ENCODE results near the gene CLIP4. TPM values are rescaled to one million over a fixed set of nuclear protein-coding genes. Genes with fewer than 3 reads are reported as not detected.
A peak's percentile ranks its signal among the peaks of the same experiment; 100 is the strongest.

The CLIP4 gene
- total and polyA plus RNA-seq, 2 of the 4 experiments (the other 2 are of a cell fraction): 29.7 to 66.3 TPM

DNA sequence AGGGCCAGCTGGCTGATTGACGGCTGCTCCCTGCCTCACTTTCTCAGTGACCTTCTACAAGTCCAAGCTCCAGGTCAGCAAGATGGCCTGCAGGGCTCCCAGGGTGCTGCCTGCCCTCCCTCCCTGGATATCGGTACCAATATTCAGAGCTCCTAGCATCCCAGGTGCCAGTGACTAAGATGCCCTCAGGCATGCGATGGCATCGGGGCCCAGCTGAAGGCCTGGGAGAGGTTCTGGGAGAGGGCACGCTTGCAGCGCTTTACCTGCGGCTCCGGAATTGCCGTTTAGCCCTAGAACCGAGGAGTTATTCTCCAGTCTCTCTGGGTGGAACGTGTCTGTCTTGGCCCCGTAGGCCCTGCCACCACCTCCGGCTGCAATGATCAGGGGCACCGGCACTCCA is 116.8 kb downstream of the CLIP4 start:
- Histone ChIP-seq H3K27ac (ENCODE audit: insufficient read depth, low read length) (no peak overlapping the region), H3K9me3 (ENCODE audit: control insufficient read depth, insufficient read depth, low read length) (no peaks in the 10 kb centered on the region), H3K4me3 (ENCODE audit: insufficient read depth, low read depth, low read length) (no peak overlapping the region), H3K18ac (ENCODE audit: low read depth, low read length) (no peak overlapping the region), H3K14ac (replicated peaks; ENCODE audit: low read depth, low read length) (no peak overlapping the region), H2BK20ac (ENCODE audit: low read depth, low read length) (no peak overlapping the region), H3K79me1 (ENCODE audit: low read depth in 1 of 2, low read length in 2 of 2) (no peaks in the 10 kb centered on the region), H2AFZ (replicated peaks; ENCODE audit: low read length, poor library complexity) (peak overlapping the region; percentile 33), H3K23ac (ENCODE audit: low read depth, low read length) (no peak overlapping the region), H2AK5ac (ENCODE audit: low read depth, low read length) (no peak overlapping the region), H4K5ac (ENCODE audit: low read depth, low read length) (no peak overlapping the region), H4K91ac (ENCODE audit: insufficient read depth, low read depth, low read length) (no peak overlapping the region), H2BK5ac (ENCODE audit: low read depth, low read length, poor library complexity, severe bottlenecking) (no peak overlapping the region), H3K4me1 (ENCODE audit: control insufficient read depth, insufficient read depth, low read length) (0 out of 2 replicates have a peak, but pooled peaks cover 2% of the 10 kb centered on the region), H2BK15ac (ENCODE audit: low read depth, low read length) (no peak overlapping the region), H3K4ac (ENCODE audit: low read depth, low read length) (no peak overlapping the region), H2AK9ac (replicated peaks; ENCODE audit: low read depth, low read length, poor library complexity) (no peak overlapping the region), H3K27me3 (ENCODE audit: control insufficient read depth, insufficient read depth, low read length) (peaks cover 62% of the 10 kb centered on the region), H3K9ac (ENCODE audit: low read depth, low read length) (no peak overlapping the region), H3K4me2 (ENCODE audit: low read depth, low read length) (no peak overlapping the region), H3K9me1 (ENCODE audit: insufficient read depth, low read length) (no peaks in the 10 kb centered on the region), H4K20me1 (ENCODE audit: insufficient read depth, low read length) (no peaks in the 10 kb centered on the region), H3K56ac (ENCODE audit: extremely low read depth, insufficient read depth, low read length) (no peak overlapping the region), H4K8ac (ENCODE audit: low read depth in 2 of 2, low read length in 2 of 2) (no peak overlapping the region), H3K36me3 (ENCODE audit: control insufficient read depth, insufficient read depth, low read length) (no peaks in the 10 kb centered on the region), H2BK120ac (ENCODE audit: low read depth, low read length) (no peak overlapping the region)
- TF ChIP-seq RAD21 (IDR thresholded peaks at IDR 0.05; ENCODE audit: low read length): no peak
- TF ChIP-seq RFX5 (IDR thresholded peaks at IDR 0.05; ENCODE audit: low read depth, low read length): no peak
- no peak for TF ChIP-seq CEBPB (IDR thresholded peaks at IDR 0.05; ENCODE audit: low read depth, low read length)
- TF ChIP-seq ELK1 (IDR thresholded peaks at IDR 0.05; ENCODE audit: borderline replicate concordance, low read depth, low read length): no peak
- TF ChIP-seq MAFK (IDR thresholded peaks at IDR 0.05; ENCODE audit: low read depth, low read length): no peak
- no peak for TF ChIP-seq CHD1 (IDR thresholded peaks at IDR 0.05; ENCODE audit: low read depth, low read length)
- no peak for TF ChIP-seq BHLHE40 (IDR thresholded peaks at IDR 0.05; ENCODE audit: low read depth, low read length)
- TF ChIP-seq NFE2L2 (IDR thresholded peaks at IDR 0.05; ENCODE audit: low read depth, low read length): no peak
- TF ChIP-seq, protein P1, sequence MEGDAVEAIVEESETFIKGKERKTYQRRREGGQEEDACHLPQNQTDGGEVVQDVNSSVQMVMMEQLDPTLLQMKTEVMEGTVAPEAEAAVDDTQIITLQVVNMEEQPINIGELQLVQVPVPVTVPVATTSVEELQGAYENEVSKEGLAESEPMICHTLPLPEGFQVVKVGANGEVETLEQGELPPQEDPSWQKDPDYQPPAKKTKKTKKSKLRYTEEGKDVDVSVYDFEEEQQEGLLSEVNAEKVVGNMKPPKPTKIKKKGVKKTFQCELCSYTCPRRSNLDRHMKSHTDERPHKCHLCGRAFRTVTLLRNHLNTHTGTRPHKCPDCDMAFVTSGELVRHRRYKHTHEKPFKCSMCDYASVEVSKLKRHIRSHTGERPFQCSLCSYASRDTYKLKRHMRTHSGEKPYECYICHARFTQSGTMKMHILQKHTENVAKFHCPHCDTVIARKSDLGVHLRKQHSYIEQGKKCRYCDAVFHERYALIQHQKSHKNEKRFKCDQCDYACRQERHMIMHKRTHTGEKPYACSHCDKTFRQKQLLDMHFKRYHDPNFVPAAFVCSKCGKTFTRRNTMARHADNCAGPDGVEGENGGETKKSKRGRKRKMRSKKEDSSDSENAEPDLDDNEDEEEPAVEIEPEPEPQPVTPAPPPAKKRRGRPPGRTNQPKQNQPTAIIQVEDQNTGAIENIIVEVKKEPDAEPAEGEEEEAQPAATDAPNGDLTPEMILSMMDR (conservative IDR thresholded peaks at IDR 0.05; ENCODE audit: low read depth, low read length): no peak
- TF ChIP-seq SMC3 (IDR thresholded peaks at IDR 0.05; ENCODE audit: low read depth, low read length): no peak
- TF ChIP-seq MXI1 (IDR thresholded peaks at IDR 0.05; ENCODE audit: borderline replicate concordance, low read depth, low read length): no peak
- TF ChIP-seq FOS (IDR thresholded peaks at IDR 0.05; ENCODE audit: low read depth, low read length): no peak
- TF ChIP-seq MAZ (IDR thresholded peaks at IDR 0.05; ENCODE audit: borderline replicate concordance, low read depth, low read length): no peak
- TF ChIP-seq RCOR1 (IDR thresholded peaks at IDR 0.05; ENCODE audit: insufficient replicate concordance, low read length): no peak
- no peak for TF ChIP-seq USF2 (IDR thresholded peaks at IDR 0.05; ENCODE audit: low read depth, low read length)
- no peak for TF ChIP-seq POLR2A (IDR thresholded peaks at IDR 0.05; ENCODE audit: low read depth, low read length)
- ATAC-seq (ENCODE audit: low read depth) (no peak), DNase-seq (no peak)
- dilution Hi-C loops (cut with HindIII; ENCODE audit: low sequenced_read_pairs, unreplicated experiment) (no loop called here), in situ Hi-C loops (cut with MboI; ENCODE audit: low sequenced_read_pairs) (no loop called here), intact Hi-C loops (cut with micrococcal nuclease) (no loop called here)
- WGBS, 2 experiments (ENCODE audit: extremely low coverage in 2 of 2, insufficient read length in 1 of 2): no CpG with 5 or more reads among the region's 14 CpGs
- CTCF ChIA-PET: no interaction called here
- POLR2A ChIA-PET (ENCODE audit: unreplicated experiment): no interaction called here
- BruUV-seq (replicated peaks): no TSS peak
